ENCODE measurements around the gene SLC1A2. TPM values are rescaled to one million over a fixed set of nuclear protein-coding genes. Genes with fewer than 3 reads are reported as not detected.

The SLC1A2 gene
- total RNA-seq, 1 donor from 2014 or later, result 0.25 TPM

- no peak for FAIRE-seq
- no peaks in the 10 kb centered on the region for H3K4me1 Mint-ChIP-seq (ENCODE audit: low read depth, unreplicated experiment)
- no peak overlapping the region for H3K4me2 ChIP-seq (ENCODE audit: low read length)
These were observed 30.2 kb downstream of the SLC1A2 start for GRCh38 chr11:35389112-35389511.

GRCh38 chr11:35388061-35388460, 31.3 kb downstream of the SLC1A2 start:
- H3K9me3 Mint-ChIP-seq (ENCODE audit: unreplicated experiment), result no peaks in the 10 kb centered on the region

More at GRCh38 chr11:35389112-35389511, 30.2 kb downstream of the SLC1A2 start:
- Histone ChIP-seq H3K27me3 (ENCODE audit: insufficient read depth, low read length) (no peaks in the 10 kb centered on the region), H3K79me2 (ENCODE audit: insufficient read depth, low read length) (no peaks in the 10 kb centered on the region), H3K36me3 (ENCODE audit: insufficient read depth, low read length) (no peaks in the 10 kb centered on the region), H2AFZ (ENCODE audit: low read depth, low read length) (no peak overlapping the region), H3K4me1 (ENCODE audit: insufficient read depth, low read length) (peaks cover 14% of the 10 kb centered on the region), H3K4me3 (ENCODE audit: insufficient read depth, low read depth, low read length) (no peak overlapping the region), H4K20me1 (ENCODE audit: insufficient read depth, low read length) (no peaks in the 10 kb centered on the region), H3K27ac (ENCODE audit: low read depth, low read length) (no peak overlapping the region), H3K9ac (ENCODE audit: low read length) (no peak overlapping the region), H3K9me3 (ENCODE audit: insufficient read depth, low read depth, low read length) (no peaks in the 10 kb centered on the region)
- no peaks in the 10 kb centered on the region for H3K9me3 Mint-ChIP-seq (ENCODE audit: unreplicated experiment)
- H3K4me3 Mint-ChIP-seq (ENCODE audit: unreplicated experiment), result no peak overlapping the region
- TF ChIP-seq EZH2 (IDR thresholded peaks at IDR 0.05; ENCODE audit: insufficient read depth, low read length), result no peak
- TF ChIP-seq CTCF (IDR thresholded peaks at IDR 0.05; ENCODE audit: insufficient read depth, low read depth, low read length), result no peak
- no peak overlapping the region for H3K27ac Mint-ChIP-seq (ENCODE audit: unreplicated experiment)
- DNase-seq (ENCODE audit: low read depth), result no peak
- H3K36me3 Mint-ChIP-seq (ENCODE audit: low read depth, unreplicated experiment), result no peaks in the 10 kb centered on the region
- peaks cover 15% of the 10 kb centered on the region for H3K27me3 Mint-ChIP-seq (ENCODE audit: low read depth, unreplicated experiment)

More at GRCh38 chr11:35388061-35388460, 31.3 kb downstream of the SLC1A2 start:
- FAIRE-seq, result no peak
- no peak overlapping the region for H3K9ac ChIP-seq (ENCODE audit: low read length)
- H4K20me1 ChIP-seq (ENCODE audit: insufficient read depth, low read length), result no peaks in the 10 kb centered on the region
- H2AFZ ChIP-seq (ENCODE audit: low read depth, low read length), result no peak overlapping the region
- no peaks in the 10 kb centered on the region for H3K9me3 ChIP-seq (ENCODE audit: insufficient read depth, low read depth, low read length)
- H3K27me3 ChIP-seq (ENCODE audit: insufficient read depth, low read length), result no peaks in the 10 kb centered on the region
- H3K4me3 ChIP-seq (ENCODE audit: insufficient read depth, low read depth, low read length), result no peak overlapping the region
- H3K27me3 Mint-ChIP-seq (ENCODE audit: low read depth, unreplicated experiment), result peaks cover 8% of the 10 kb centered on the region
- no peak overlapping the region for H3K4me2 ChIP-seq (ENCODE audit: low read length)
- peaks cover 14% of the 10 kb centered on the region for H3K4me1 ChIP-seq (ENCODE audit: insufficient read depth, low read length)
- DNase-seq (ENCODE audit: low read depth), result no peak
- H3K36me3 ChIP-seq (ENCODE audit: insufficient read depth, low read length), result no peaks in the 10 kb centered on the region
- no peak overlapping the region for H3K27ac ChIP-seq (ENCODE audit: low read depth, low read length)
- H3K4me3 Mint-ChIP-seq (ENCODE audit: unreplicated experiment), result no peak overlapping the region
- H3K4me1 Mint-ChIP-seq (ENCODE audit: low read depth, unreplicated experiment), result no peaks in the 10 kb centered on the region
- no peak overlapping the region for H3K27ac Mint-ChIP-seq (ENCODE audit: unreplicated experiment)
- no peak for TF ChIP-seq EZH2 (IDR thresholded peaks at IDR 0.05; ENCODE audit: insufficient read depth, low read length)
- TF ChIP-seq CTCF (IDR thresholded peaks at IDR 0.05; ENCODE audit: insufficient read depth, low read depth, low read length), result no peak
- no peaks in the 10 kb centered on the region for H3K79me2 ChIP-seq (ENCODE audit: insufficient read depth, low read length)
- H3K36me3 Mint-ChIP-seq (ENCODE audit: low read depth, unreplicated experiment), result no peaks in the 10 kb centered on the region
